Right atrium auricular region (tissue), 2 donors: Measurements from ENCODE around the gene POLR1E. TPM values are rescaled to one million over a fixed set of nuclear protein-coding genes. Genes with fewer than 3 reads are reported as not detected.

ENCODE experiments used
- DNase-seq: peaks from one replicate; pipeline ENCODE4 v3.0.0-alpha.2; 2019; ENCODE audit warnings: low spot score
- H3K27ac ChIP-seq, 2 donors: fragments of 200-600 bp; sonication (generic); 1 replicate in 1 of 2; 2 replicates in 1 of 2; pipeline ENCODE4 v1.5.1; 2016 to 2019
- H3K27me3 ChIP-seq, 2 donors: fragments of 200-600 bp; sonication (generic); one replicate each; pipeline versions ENCODE4 v1.5.1 to v1.6.0; 2017 to 2019
- H3K36me3 ChIP-seq: fragments of 200-600 bp; sonication (generic); one replicate; pipeline ENCODE4 v1.5.1; 2016
- H3K4me1 ChIP-seq, 2 donors: fragments of 200-600 bp; sonication (generic); one replicate each; pipeline versions ENCODE4 v1.5.1 to v1.6.0; 2017 to 2019
- H3K4me3 ChIP-seq, 2 donors: fragments of 200-600 bp; sonication (generic); 1 replicate in 1 of 2; 2 replicates in 1 of 2; pipeline ENCODE4 v1.5.1; 2017 to 2019; ENCODE audit warnings: mild to moderate bottlenecking in 1 of 2, moderate library complexity in 1 of 2
- H3K9me3 ChIP-seq, 2 donors: fragments of 200-600 bp; sonication (generic); one replicate each; pipeline ENCODE4 v1.5.1; 2019
- total RNA-seq, 2 donors: library from RNA; depleted of rRNA; stranded (reverse); fragments of >200 nt; gene quantifications; one replicate each; pipeline ENCODE4 v1.1.0, GENCODE V29; 2016
- TF ChIP-seq, protein P1 (sequence below), 2 donors: fragments of 200-600 bp; sonication (generic); IDR thresholded peaks; one replicate each; pipeline ENCODE4 v1.5.1; 2019; ENCODE audit warnings: antibody characterized with exemption in 2 of 2

POLR1E gene
- total RNA-seq, 2 donors from 2014 or later = 9.6 to 13.3 TPM

GRCh38 chr9:37447111-37447510 lies 38.6 kb upstream of the POLR1E start:
- no peaks in the 10 kb centered on the region for H3K9me3 ChIP-seq
- no peaks in the 10 kb centered on the region for H3K27me3 ChIP-seq
- TF ChIP-seq, protein P1, sequence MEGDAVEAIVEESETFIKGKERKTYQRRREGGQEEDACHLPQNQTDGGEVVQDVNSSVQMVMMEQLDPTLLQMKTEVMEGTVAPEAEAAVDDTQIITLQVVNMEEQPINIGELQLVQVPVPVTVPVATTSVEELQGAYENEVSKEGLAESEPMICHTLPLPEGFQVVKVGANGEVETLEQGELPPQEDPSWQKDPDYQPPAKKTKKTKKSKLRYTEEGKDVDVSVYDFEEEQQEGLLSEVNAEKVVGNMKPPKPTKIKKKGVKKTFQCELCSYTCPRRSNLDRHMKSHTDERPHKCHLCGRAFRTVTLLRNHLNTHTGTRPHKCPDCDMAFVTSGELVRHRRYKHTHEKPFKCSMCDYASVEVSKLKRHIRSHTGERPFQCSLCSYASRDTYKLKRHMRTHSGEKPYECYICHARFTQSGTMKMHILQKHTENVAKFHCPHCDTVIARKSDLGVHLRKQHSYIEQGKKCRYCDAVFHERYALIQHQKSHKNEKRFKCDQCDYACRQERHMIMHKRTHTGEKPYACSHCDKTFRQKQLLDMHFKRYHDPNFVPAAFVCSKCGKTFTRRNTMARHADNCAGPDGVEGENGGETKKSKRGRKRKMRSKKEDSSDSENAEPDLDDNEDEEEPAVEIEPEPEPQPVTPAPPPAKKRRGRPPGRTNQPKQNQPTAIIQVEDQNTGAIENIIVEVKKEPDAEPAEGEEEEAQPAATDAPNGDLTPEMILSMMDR (IDR thresholded peaks at IDR 0.05) = no peak
- no peak overlapping the region for H3K27ac ChIP-seq
- no peak for DNase-seq
- H3K36me3 ChIP-seq = peaks cover 4% of the 10 kb centered on the region
- peaks cover 0 to 7% of the 10 kb centered on the region in 2 donors for H3K4me1 ChIP-seq
- no peak overlapping the region for H3K4me3 ChIP-seq

DNA sequence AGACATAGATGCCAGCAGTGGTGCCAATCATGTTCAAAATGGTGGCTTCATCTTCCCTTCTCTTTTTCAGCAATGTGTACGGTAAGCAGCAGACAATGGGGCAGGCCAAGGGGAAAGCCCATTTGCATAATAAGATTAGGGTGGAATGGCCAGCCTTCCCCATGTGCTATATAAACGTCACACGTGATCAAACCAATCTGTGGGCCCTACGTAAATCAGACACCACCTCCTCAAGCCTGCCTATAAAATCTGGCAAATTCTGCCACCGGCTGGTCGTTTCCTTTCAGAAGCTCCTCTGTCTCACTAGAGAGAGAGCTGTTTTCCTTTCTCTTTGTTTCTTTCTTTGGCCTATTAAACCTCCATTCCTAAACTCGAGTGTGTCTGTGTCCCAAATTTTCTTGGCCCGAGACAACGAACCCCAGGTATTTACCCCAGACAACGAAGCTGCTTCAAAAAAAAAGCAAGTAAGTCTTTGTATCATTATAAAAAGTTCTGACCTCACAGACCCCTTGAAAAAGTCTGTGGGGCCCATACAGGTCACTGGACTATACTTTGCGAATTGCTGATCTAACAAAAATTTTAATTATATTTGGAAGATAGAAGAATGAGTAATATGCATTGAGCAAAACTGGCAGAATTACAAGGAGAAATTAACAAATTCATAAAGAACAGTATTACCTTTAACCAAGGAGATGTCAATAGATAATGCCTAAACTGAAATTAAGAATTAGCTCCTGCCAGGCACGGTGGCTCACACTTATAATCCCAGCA lies 35.7 kb upstream of the POLR1E start:
- no peak overlapping the region for H3K4me3 ChIP-seq
- no peak overlapping the region for H3K27ac ChIP-seq
- no peak for DNase-seq
- H3K36me3 ChIP-seq = no peaks in the 10 kb centered on the region
- H3K4me1 ChIP-seq = peaks cover 0 to 7% of the 10 kb centered on the region in 2 donors
- H3K27me3 ChIP-seq = no peaks in the 10 kb centered on the region
- H3K9me3 ChIP-seq = no peaks in the 10 kb centered on the region
- TF ChIP-seq, protein P1 (IDR thresholded peaks at IDR 0.05) = no peak

GRCh38 chr9:37451628-37452027 lies 34.1 kb upstream of the POLR1E start:
- no peak overlapping the region for H3K4me3 ChIP-seq
- peaks cover 0 to 7% of the 10 kb centered on the region in 2 donors for H3K4me1 ChIP-seq
- no peaks in the 10 kb centered on the region for H3K27me3 ChIP-seq
- H3K9me3 ChIP-seq = peaks cover 0 to 3% of the 10 kb centered on the region in 2 donors
- H3K36me3 ChIP-seq = peaks cover 7% of the 10 kb centered on the region
- TF ChIP-seq, protein P1 (IDR thresholded peaks at IDR 0.05) = no peak
- DNase-seq = no peak
- no peak overlapping the region for H3K27ac ChIP-seq

DNA sequence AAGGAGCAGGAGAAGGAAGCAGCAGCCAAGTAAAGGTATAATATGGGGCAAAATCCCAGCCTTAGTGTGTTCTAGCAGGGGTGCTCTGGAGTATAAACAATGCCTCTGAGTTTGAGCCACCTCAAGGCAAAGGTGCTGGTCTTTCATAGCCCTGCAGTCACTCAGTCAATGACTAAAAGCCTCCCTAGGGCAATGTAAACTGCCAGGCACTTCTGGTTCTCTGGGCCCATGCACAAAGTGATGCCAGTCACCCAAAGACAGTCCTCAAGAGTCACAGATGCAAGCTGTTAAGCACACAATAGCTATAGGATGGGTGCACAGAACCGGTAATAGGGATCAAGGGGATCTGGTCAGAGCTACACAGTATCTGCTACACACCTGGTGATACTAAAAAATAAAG lies 33.1 kb upstream of the POLR1E start:
- Histone ChIP-seq H3K4me1 (peaks cover 0 to 7% of the 10 kb centered on the region in 2 donors), H3K36me3 (peaks cover 10% of the 10 kb centered on the region), H3K4me3 (no peak overlapping the region), H3K27me3 (no peaks in the 10 kb centered on the region), H3K9me3 (peaks cover 0 to 3% of the 10 kb centered on the region in 2 donors), H3K27ac (no peak overlapping the region)
- TF ChIP-seq, protein P1 (IDR thresholded peaks at IDR 0.05) = no peak
- no peak for DNase-seq

- Histone ChIP-seq H3K4me3 (no peak overlapping the region), H3K27me3 (no peaks in the 10 kb centered on the region), H3K27ac (no peak overlapping the region), H3K36me3 (peaks cover 10% of the 10 kb centered on the region), H3K4me1 (peaks cover 0 to 7% of the 10 kb centered on the region in 2 donors), H3K9me3 (peaks cover 0 to 3% of the 10 kb centered on the region in 2 donors)
- TF ChIP-seq, protein P1 (IDR thresholded peaks at IDR 0.05) = no peak
- DNase-seq = no peak
These were observed 31.9 kb upstream of the POLR1E start for GRCh38 chr9:37453827-37454226.
